Stimulated activated CD4-positive, alpha-beta T cell treated with anti-CD3 and anti-CD28 coated beads, Interleukin-1b, Interleukin-23, amount 100 ng/mL, for 24 hours (primary cell): Measurements from ENCODE around the gene KIF1A.

Experiments used
- DNase-seq, 4 experiments: peaks; one replicate each; pipeline ENCODE4 v3.0.0-alpha.2; 2020; ENCODE audit warnings: low read depth in 4 of 4, low spot score in 1 of 4

Gene KIF1A

DNA sequence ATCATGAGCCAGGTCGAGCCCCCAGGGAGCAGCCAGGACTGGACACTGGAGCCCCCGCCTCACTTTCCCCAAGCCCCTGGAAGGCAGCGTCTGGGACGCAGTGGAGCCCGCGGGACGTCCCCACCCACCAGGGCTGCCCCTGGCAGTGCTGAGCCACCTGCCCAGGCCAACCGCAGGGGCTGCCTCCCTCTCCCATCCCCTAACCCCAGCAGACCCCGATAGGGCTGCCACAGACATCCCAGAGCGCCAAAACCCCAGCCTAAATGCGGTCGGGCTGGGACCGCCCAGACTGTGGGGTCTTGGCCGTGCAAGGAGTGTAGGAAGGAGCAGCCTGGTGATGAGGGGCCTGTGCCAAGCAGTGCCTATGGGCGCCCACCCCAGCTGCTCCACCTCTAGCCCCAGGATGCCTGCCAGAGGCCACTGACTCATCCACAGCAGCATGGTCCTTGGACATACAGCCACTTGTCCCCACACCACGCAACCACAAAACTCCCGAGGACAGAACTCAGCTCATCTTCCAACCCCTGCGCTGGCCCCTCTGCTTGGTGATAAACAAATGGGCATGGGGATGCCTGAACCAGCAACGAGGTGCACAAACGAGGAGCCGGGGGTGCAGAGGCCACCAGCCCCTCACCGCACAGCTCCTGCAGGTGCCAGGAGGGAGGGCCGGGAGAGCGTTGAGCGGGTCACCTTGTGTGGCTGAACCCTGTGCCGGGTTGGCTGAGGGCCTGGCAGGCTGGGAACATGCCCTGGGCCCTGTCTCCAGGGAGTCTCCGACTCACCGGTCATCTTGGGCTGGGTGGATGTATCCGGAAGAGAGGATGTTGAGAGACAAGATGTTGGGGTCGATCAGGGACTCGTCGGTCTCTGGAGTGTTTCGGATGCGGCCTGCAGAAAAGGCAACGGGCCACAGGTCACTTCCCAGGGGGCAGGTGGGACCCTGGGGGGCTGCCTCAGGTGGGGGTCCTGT, 83.5 kb downstream of the KIF1A start:
- DNase-seq, result no peak

- DNase-seq, result no peak
These were observed 84.5 kb downstream of the KIF1A start for GRCh38 chr2:240735476-240735875.

DNA sequence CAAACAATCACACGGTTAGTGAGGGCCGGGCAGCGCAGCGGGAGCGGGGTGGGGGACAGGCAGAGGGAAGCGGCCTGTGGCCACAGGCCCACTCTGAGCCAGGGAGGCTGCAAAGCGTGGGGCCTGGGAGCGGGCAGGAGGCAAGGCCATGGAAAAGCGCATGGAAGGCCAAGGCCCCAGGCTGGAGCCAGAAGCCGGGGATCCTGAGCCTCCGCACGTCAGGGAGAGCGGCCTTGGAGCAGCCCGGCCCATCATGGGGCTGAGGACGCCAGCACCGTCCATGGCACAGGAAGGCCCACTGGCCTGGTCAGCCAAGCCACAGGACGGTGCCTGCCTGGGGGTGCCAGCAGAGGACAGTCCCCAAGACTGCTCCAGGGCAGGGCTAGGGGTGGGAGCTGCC, 85.3 kb downstream of the KIF1A start:
- no peak for DNase-seq

- DNase-seq, result no peak
These were observed 86.1 kb downstream of the KIF1A start for GRCh38 chr2:240733803-240734495.

GRCh38 chr2:240732911-240733622, 87.0 kb downstream of the KIF1A start:
- no peak for DNase-seq

DNA sequence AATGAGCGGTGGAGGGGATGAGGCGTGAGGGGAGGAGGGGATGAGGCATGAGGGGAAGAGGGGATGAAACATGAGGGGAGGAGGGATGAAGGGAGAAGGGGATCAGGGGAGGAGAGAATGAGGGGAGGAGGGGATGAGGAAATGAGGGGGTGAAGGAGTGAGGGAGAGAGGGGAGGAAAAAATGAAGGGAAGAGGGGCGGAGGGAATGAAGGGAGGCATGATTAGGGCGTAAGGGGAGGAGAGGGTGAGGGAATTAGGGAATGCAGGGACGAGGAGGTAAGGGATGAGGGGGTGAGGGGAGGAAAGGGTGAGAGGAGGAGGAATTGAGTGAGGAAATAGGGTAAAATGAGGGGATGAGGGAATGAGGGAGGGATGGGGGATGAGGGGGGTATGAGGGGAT, 87.8 kb downstream of the KIF1A start:
- DNase-seq, result no peak

DNA sequence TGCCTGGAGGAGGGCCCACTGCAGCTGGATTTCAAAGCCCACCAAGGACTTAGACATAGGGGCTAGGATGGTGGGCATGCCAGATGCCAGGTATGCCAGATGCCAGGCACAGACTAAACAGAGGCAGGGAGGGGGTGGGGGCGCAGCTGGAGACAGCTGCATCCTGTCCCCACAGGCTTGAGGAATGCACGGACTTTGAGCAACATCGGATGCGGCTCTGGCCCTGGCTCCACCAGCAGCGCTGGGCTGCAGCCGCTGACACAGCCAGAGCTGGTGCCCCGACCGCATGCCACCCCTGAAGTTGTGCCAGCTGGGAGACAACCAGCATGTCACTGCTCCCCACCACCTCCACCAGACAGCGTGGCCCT, 88.9 kb downstream of the KIF1A start:
- no peak for DNase-seq

DNA sequence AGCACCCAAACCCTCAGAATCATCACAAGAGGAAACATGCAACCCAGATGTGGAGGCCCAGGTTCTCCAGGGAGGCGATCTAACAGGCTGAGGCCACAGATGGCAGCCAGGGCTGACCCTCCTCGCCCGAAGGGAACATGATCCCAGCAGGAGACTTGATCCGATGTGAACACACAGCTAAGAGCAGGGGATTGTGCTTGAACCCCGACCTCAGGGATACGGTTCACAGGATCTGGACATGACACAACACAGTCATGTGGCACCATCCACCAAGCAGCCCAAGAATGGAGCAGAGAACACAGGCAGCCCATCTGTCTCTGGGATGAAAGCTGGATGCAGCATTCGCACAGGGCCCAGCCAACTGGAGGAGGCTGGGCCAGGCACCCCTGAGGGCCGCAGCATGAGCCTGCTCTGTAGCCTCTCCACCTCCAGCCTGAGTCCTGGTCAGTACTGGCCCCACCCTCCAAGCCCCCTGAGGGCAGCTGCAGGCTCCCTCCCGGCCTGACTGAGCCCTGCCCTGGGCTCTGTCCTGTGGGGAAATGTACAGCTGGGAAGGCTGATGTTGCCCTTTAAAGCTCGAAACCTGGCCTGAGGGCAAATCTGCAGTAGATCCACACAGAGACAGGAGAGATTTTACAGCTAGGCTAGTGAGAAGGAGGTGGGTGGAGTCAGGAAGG, 89.4 kb downstream of the KIF1A start:
- DNase-seq, result no peak

- DNase-seq, result no peak
These were observed 91.2 kb downstream of the KIF1A start for GRCh38 chr2:240728827-240729226.

GRCh38 chr2:240728361-240728760, 91.7 kb downstream of the KIF1A start:
- DNase-seq, result no peak

- no peak for DNase-seq
These were observed 92.1 kb downstream of the KIF1A start for GRCh38 chr2:240727913-240728312.

- no peak for DNase-seq
These were observed 92.6 kb downstream of the KIF1A start for GRCh38 chr2:240727439-240727838.

DNA sequence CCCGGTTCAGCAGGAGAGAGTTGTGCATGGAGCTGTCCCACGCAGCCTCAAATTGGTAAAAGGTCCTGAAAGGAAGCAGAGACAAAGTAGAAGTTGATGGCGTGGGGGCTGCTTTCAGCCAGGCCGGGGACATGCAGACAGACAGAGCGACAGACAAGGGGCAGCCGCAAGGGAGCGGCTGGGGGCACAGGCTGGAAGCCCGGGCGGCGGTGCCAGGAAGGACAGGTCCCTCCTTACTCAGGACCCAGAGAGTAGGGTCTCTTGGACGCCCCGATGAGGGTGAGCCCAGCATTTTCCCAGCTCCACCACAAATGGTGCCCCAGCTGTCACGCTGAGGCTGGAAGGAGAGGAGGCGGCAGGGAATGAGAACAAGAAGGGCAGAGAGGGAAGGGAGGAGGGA, 93.1 kb downstream of the KIF1A start:
- DNase-seq, result no peak

GRCh38 chr2:240725671-240726070, 94.3 kb downstream of the KIF1A start:
- DNase-seq, result no peak

DNA sequence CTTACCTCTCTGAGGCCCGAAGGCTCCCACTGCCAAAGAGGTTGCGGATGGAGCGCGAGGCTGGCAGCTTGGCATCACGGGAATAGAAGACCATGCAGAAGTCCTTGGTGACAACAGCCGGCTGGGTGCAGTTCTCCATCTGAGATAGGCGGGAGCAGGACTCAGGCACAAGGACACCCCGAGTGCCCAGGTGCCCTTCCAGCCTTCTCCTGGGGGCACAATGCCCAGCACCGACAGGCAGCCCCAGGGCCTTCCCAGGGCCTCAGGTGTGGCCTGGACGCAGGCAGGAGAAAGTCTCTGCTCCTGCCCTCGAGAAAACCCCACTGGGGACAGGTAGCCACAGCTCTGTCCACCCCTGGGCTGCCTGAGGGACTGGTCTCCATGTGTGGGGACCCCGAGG, 94.8 kb downstream of the KIF1A start:
- no peak for DNase-seq

DNA sequence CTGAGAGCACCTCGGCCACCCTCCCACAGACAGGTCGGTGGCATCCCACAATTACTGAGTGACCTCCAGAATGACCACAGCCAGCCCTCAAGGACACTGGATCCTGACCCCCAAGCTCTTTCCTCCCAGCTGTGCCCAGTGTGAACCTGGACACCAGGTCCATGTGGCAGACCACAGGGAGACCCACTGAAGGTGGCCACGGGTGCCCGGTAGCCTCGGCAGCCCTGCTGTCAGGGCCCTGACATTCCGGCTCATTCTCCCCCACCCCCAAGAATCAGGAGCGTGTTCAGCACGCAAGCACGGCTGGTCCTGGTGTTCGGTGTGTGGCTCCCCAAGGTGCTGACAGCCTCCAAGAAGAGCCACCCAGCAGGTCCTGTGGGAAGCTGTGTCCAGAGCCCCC, 95.6 kb downstream of the KIF1A start:
- DNase-seq, result no peak

DNA sequence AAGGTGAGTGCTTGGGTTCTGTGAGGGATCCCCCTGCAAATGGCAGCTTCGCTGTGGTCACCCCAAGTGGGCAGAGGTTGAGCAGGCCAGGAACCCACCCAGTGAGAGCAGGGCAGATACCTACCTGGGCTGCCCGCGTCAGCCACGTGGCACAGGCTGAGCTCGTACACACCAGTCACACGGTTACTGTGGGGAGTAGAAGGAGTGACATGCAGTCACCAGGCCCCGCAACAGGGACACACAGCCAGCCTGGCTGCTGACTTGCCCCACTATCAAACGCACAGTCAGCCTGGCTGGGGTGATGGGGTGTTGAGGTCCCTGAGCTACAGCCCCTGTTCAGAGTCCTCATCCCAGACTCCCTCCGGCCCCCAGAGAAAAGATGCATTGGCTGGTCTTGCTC, 96.2 kb downstream of the KIF1A start:
- DNase-seq, result no peak

- no peak for DNase-seq
These were observed 97.0 kb downstream of the KIF1A start for GRCh38 chr2:240722796-240723735.

DNA sequence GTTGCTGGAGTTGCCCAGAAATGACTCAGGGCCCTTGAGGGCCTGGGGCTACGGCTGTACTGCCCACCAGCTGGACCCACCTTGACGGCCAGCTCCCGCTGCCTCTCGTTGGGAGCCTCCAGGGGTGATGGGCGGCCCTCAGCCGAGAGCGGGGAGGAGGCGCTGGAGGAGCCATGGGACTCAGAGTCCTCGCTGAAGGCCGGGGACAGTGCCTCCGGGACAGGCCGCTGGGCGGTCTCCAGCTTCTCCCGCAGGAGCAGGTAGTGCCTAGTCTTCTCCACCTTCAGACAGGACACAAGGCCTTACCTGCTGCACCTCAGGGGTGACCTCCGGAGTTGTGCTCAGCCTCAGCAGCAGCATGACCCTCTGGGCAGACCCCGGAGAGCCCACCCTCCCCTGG, 97.6 kb downstream of the KIF1A start:
- no peak for DNase-seq

DNA sequence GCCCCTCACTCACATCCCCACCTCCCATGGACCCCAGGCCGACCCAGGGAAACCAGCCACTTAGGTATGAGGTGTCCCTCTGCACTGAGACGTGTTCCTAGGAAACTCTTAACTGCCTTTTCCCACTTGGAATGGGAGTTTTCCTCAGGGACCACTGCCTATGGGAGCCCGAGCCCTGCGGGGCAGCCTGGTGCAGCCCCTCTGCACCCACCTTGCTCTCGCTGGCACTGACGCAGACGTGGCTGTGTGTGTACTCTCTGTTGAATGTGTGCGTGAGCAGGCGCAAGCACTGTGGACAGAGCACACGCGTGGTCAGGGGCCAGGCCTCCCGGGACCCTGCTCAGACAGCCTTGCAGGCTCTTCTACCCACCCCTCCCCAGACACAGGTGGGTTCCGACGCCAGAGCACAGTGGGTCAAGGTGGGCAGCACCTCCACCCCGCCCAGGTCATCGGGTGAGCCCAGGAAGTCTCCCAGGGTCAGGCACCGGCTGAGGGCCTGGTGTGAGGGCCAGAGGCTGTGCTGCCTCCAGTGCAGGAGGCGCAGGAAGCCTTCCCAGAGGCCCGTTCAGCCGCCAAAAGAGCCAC, 98.3 kb downstream of the KIF1A start:
- no peak for DNase-seq
